ENCODE measurements around the gene EBF3. TPM values are rescaled to one million over a fixed set of nuclear protein-coding genes. Genes with fewer than 3 reads are reported as not detected.

Gene EBF3
- total RNA-seq, 1 experiment from 2014 or later = 0.22 TPM

- H2BK20ac ChIP-seq (ENCODE audit: low read depth, low read length, poor library complexity, severe bottlenecking) = no peak overlapping the region
- no peaks in the 10 kb centered on the region for H4K20me1 ChIP-seq (ENCODE audit: control insufficient read depth, insufficient read depth, insufficient read length)
- no peak overlapping the region for H3K9ac ChIP-seq (ENCODE audit: extremely low read depth, insufficient read length, low read length)
- H3K79me1 ChIP-seq (ENCODE audit: insufficient read depth, low read depth, low read length, poor library complexity, severe bottlenecking) = no peaks in the 10 kb centered on the region
- H3K4ac ChIP-seq (ENCODE audit: low read depth, low read length) = no peak overlapping the region
- no peak overlapping the region for H3T11ph ChIP-seq (ENCODE audit: low read length)
- H2AK5ac ChIP-seq (ENCODE audit: insufficient read length, low read length) = no peak overlapping the region
- Mint-ChIP-seq H3K27ac (no peak overlapping the region), H3K9me3 (no peaks in the 10 kb centered on the region; a peak in 1 of 5 replicates), H3K27me3 (ENCODE audit: low read depth) (peaks cover 10% of the 10 kb centered on the region), H3K36me3 (ENCODE audit: insufficient read depth in 1 of 3, low read depth in 3 of 3) (no peaks in the 10 kb centered on the region; a peak in 1 of 7 replicates), H3K4me1 (peaks cover 0 to 6% of the 10 kb centered on the region in 2 experiments; a peak in 1 of 4 replicates), H3K4me3 (no peak overlapping the region)
- no peaks in the 10 kb centered on the region for H3K79me2 ChIP-seq (ENCODE audit: insufficient read depth, low read length)
- no peak for DNase-seq
- H2AFZ ChIP-seq (ENCODE audit: low read length) = no peak overlapping the region
- no peak overlapping the region for H2BK15ac ChIP-seq (ENCODE audit: low read depth, low read length)
- WGBS (ENCODE audit: extremely low coverage, insufficient read length, low lambda C conversion rate) = no CpG with 5 or more reads among the region's 16 CpGs
- no peaks in the 10 kb centered on the region for H3K4me1 ChIP-seq (ENCODE audit: insufficient read depth, low read length)
- no peaks in the 10 kb centered on the region for H3K9me3 ChIP-seq (ENCODE audit: control insufficient read depth, low read depth, low read length)
- no peak overlapping the region for H4K91ac ChIP-seq (ENCODE audit: insufficient read length, low read depth, low read length)
- H3K23ac ChIP-seq (ENCODE audit: insufficient read length, low read depth, low read length) = no peak overlapping the region
- no peak overlapping the region for H3K4me2 ChIP-seq (ENCODE audit: insufficient read depth, insufficient read length, low read length)
- no peak for TF ChIP-seq CTCF (conservative IDR thresholded peaks at IDR 0.05)
- H2BK12ac ChIP-seq (ENCODE audit: insufficient read length, low read depth, low read length) = no peak overlapping the region
- H3K23me2 ChIP-seq (ENCODE audit: insufficient read length, low read depth, low read length, poor library complexity, severe bottlenecking) = no peaks in the 10 kb centered on the region
- no peak overlapping the region for H3K27ac ChIP-seq (ENCODE audit: insufficient read length, low read depth, low read length)
- no peak overlapping the region for H2BK5ac ChIP-seq (ENCODE audit: insufficient read length, low read length)
- no peak overlapping the region for H3K14ac ChIP-seq (ENCODE audit: insufficient read depth, low read length)
- no peak overlapping the region for H4K8ac ChIP-seq (replicated peaks; ENCODE audit: insufficient read length, low read depth, low read length)
- H3K56ac ChIP-seq (ENCODE audit: insufficient read length, low read depth, low read length) = no peak overlapping the region
- H3K18ac ChIP-seq (ENCODE audit: insufficient read length, low read depth, low read length) = no peak overlapping the region
- no peaks in the 10 kb centered on the region for H3K27me3 ChIP-seq (ENCODE audit: insufficient read depth, low read length)
- H4K5ac ChIP-seq (ENCODE audit: insufficient read length, low read depth, low read length) = no peak overlapping the region
- H2BK120ac ChIP-seq (ENCODE audit: low read depth, low read length, poor library complexity, severe bottlenecking) = no peak overlapping the region
Observed at GRCh38 chr10:129935102-129935866, 28.8 kb downstream of the EBF3 start.
